ENCODE measurements around the gene CAMTA2. TPM values are rescaled to one million over a fixed set of nuclear protein-coding genes. Genes with fewer than 3 reads are reported as not detected.
A peak's percentile ranks its signal among the peaks of the same experiment; 100 is the strongest.

The CAMTA2 gene
- total and polyA plus RNA-seq, 4 donors: 7.8 to 17.6 (median 12.0) TPM

DNA sequence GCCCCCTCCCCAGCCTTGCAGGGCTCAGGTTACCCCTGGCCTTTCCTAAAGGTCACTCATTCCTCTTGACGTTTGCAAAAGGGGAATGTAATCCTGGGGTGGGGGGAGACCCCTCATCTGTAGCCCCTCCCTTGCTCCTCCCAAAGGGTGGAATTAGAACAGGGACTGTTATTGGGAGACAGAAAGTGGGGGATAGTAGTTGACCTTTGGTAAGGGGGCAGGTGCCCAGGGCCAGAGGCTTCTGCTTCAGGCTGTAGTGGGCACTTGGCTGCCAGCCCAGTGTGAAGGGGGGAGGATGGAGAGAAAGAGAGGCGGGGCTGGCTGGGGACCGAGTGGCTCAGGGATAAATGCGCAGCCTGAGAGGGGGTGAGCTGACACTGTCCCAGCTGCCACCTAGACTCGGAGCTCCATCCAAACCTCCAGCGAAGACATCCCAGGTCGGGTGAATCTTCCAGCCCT lies 36.7 kb downstream of the CAMTA2 start, which contains the start of gene ENO3:
Gene ENO3, plus strand, starts transcription at position 374 of the 459 bp plus-strand sequence. CDS start 711 bp downstream, outside the sequence.
- TF ChIP-seq, protein P1, sequence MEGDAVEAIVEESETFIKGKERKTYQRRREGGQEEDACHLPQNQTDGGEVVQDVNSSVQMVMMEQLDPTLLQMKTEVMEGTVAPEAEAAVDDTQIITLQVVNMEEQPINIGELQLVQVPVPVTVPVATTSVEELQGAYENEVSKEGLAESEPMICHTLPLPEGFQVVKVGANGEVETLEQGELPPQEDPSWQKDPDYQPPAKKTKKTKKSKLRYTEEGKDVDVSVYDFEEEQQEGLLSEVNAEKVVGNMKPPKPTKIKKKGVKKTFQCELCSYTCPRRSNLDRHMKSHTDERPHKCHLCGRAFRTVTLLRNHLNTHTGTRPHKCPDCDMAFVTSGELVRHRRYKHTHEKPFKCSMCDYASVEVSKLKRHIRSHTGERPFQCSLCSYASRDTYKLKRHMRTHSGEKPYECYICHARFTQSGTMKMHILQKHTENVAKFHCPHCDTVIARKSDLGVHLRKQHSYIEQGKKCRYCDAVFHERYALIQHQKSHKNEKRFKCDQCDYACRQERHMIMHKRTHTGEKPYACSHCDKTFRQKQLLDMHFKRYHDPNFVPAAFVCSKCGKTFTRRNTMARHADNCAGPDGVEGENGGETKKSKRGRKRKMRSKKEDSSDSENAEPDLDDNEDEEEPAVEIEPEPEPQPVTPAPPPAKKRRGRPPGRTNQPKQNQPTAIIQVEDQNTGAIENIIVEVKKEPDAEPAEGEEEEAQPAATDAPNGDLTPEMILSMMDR (IDR thresholded peaks at IDR 0.05; ENCODE audit: low read depth, low read length, missing input control): no peak
- TF ChIP-seq RAD21 (IDR thresholded peaks at IDR 0.05): peak in 1 of 2 donors; percentile 19
- no peak for TF ChIP-seq FOXA1 (IDR thresholded peaks at IDR 0.05)
- no peak for TF ChIP-seq GABPA (IDR thresholded peaks at IDR 0.05 in 1 of 2, conservative IDR thresholded peaks at IDR 0.05 in 1 of 2)
- peak in 1 of 2 donors; percentile 20 for TF ChIP-seq JUND (IDR thresholded peaks at IDR 0.05)
- peak; percentile 81 for TF ChIP-seq SP1 (IDR thresholded peaks at IDR 0.05)
- peak; percentile 49 for TF ChIP-seq TAF1 (conservative IDR thresholded peaks at IDR 0.05)
- peak; percentile 63 for TF ChIP-seq NR2F2 (IDR thresholded peaks at IDR 0.05)
- TF ChIP-seq, protein P2, sequence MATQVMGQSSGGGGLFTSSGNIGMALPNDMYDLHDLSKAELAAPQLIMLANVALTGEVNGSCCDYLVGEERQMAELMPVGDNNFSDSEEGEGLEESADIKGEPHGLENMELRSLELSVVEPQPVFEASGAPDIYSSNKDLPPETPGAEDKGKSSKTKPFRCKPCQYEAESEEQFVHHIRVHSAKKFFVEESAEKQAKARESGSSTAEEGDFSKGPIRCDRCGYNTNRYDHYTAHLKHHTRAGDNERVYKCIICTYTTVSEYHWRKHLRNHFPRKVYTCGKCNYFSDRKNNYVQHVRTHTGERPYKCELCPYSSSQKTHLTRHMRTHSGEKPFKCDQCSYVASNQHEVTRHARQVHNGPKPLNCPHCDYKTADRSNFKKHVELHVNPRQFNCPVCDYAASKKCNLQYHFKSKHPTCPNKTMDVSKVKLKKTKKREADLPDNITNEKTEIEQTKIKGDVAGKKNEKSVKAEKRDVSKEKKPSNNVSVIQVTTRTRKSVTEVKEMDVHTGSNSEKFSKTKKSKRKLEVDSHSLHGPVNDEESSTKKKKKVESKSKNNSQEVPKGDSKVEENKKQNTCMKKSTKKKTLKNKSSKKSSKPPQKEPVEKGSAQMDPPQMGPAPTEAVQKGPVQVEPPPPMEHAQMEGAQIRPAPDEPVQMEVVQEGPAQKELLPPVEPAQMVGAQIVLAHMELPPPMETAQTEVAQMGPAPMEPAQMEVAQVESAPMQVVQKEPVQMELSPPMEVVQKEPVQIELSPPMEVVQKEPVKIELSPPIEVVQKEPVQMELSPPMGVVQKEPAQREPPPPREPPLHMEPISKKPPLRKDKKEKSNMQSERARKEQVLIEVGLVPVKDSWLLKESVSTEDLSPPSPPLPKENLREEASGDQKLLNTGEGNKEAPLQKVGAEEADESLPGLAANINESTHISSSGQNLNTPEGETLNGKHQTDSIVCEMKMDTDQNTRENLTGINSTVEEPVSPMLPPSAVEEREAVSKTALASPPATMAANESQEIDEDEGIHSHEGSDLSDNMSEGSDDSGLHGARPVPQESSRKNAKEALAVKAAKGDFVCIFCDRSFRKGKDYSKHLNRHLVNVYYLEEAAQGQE (IDR thresholded peaks at IDR 0.05): peak; percentile 22
- TF ChIP-seq RXRA (IDR thresholded peaks at IDR 0.05): peak; percentile 38 to 58
- TF ChIP-seq, protein P3, sequence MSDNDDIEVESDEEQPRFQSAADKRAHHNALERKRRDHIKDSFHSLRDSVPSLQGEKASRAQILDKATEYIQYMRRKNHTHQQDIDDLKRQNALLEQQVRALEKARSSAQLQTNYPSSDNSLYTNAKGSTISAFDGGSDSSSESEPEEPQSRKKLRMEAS (IDR thresholded peaks at IDR 0.05): no peak
- TF ChIP-seq, protein P4, sequence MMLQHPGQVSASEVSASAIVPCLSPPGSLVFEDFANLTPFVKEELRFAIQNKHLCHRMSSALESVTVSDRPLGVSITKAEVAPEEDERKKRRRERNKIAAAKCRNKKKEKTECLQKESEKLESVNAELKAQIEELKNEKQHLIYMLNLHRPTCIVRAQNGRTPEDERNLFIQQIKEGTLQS (IDR thresholded peaks at IDR 0.05): no peak
- TF ChIP-seq, protein P5, sequence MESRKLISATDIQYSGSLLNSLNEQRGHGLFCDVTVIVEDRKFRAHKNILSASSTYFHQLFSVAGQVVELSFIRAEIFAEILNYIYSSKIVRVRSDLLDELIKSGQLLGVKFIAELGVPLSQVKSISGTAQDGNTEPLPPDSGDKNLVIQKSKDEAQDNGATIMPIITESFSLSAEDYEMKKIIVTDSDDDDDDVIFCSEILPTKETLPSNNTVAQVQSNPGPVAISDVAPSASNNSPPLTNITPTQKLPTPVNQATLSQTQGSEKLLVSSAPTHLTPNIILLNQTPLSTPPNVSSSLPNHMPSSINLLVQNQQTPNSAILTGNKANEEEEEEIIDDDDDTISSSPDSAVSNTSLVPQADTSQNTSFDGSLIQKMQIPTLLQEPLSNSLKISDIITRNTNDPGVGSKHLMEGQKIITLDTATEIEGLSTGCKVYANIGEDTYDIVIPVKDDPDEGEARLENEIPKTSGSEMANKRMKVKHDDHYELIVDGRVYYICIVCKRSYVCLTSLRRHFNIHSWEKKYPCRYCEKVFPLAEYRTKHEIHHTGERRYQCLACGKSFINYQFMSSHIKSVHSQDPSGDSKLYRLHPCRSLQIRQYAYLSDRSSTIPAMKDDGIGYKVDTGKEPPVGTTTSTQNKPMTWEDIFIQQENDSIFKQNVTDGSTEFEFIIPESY (IDR thresholded peaks at IDR 0.05): peak; percentile 45
- TF ChIP-seq FOXA2 (IDR thresholded peaks at IDR 0.05): no peak
- TF ChIP-seq EGR1 (IDR thresholded peaks at IDR 0.05; ENCODE audit: low read depth in 2 of 2): no peak
- peak; percentile 72 to 79 for TF ChIP-seq HNF4A (conservative IDR thresholded peaks at IDR 0.05)
- TF ChIP-seq YY1 (IDR thresholded peaks at IDR 0.05): no peak
- TF ChIP-seq HNF4G (IDR thresholded peaks at IDR 0.05): peak; percentile 54
- 20% methylated on average over 7 of the region's 7 CpGs for WGBS
- H3K4me3 ChIP-seq (ENCODE audit: low read depth in 1 of 3, low read length in 3 of 3): peak within 1 kb of the TSS; percentile 53 to 91 (median 56)
- peaks cover 0 to 2% (median under 1%) of the 10 kb centered on the region in 4 donors for H3K36me3 ChIP-seq (ENCODE audit: control insufficient read depth in 4 of 4, insufficient read depth in 3 of 4, low read depth in 1 of 4, low read length in 3 of 4)
- H3K27me3 ChIP-seq (ENCODE audit: control insufficient read depth in 4 of 4, insufficient read depth in 4 of 4, low read length in 3 of 4): no peaks in the 10 kb centered on the region
- H3K9ac ChIP-seq (ENCODE audit: low read depth in 1 of 2, low read length in 2 of 2): peak within 1 kb of the TSS; percentile 66 to 69
- peaks cover 10 to 55% (median 42%) of the 10 kb centered on the region in 4 donors for H3K4me1 ChIP-seq (ENCODE audit: control insufficient read depth in 4 of 4, insufficient read depth in 4 of 4, low read length in 3 of 4)
- no peaks in the 10 kb centered on the region for H3K9me3 ChIP-seq (ENCODE audit: control insufficient read depth in 4 of 4, low read length in 3 of 4)
- peak; percentile 74 for DNase-seq (ENCODE audit: low spot score)
- peak within 1 kb of the TSS; percentile 95 to 96 for H3K27ac ChIP-seq (ENCODE audit: low read depth in 1 of 2, low read length in 2 of 2)

Measured in liver (tissue), 9 donors.